ENCODE measurements around the gene FOXK2.

FOXK2 gene

GRCh38 chr17:82613283-82614094 is 94.0 kb downstream of the FOXK2 start:
- no peak for DNase-seq

GRCh38 chr17:82614095-82614631 is 94.6 kb downstream of the FOXK2 start:
- DNase-seq: no peak

- DNase-seq: no peak
Measured at GRCh38 chr17:82615084-82616020, 95.8 kb downstream of the FOXK2 start.

GRCh38 chr17:82616021-82616711 is 96.6 kb downstream of the FOXK2 start:
- no peak for DNase-seq

GRCh38 chr17:82619211-82619610 is 99.7 kb downstream of the FOXK2 start:
- DNase-seq: no peak

- no peak for DNase-seq
Measured at GRCh38 chr17:82619641-82620040, 100.1 kb downstream of the FOXK2 start.

GRCh38 chr17:82623707-82624106 is 104.2 kb downstream of the FOXK2 start:
- no peak for DNase-seq

GRCh38 chr17:82627405-82627804 is 107.9 kb downstream of the FOXK2 start:
- DNase-seq: no peak

GRCh38 chr17:82629748-82630147 is 110.2 kb downstream of the FOXK2 start:
- DNase-seq: no peak

- DNase-seq: no peak
Measured at GRCh38 chr17:82630212-82630611, 110.7 kb downstream of the FOXK2 start.

- no peak for DNase-seq
Measured at GRCh38 chr17:82631544-82631943, 112.0 kb downstream of the FOXK2 start.

GRCh38 chr17:82632451-82632850 is 112.9 kb downstream of the FOXK2 start:
- no peak for DNase-seq

- no peak for DNase-seq
Measured at GRCh38 chr17:82633343-82633742, 113.8 kb downstream of the FOXK2 start.

- peak; percentile 93 for DNase-seq
Measured at GRCh38 chr17:82636626-82637598, 117.4 kb downstream of the FOXK2 start.

- DNase-seq: no peak
Measured at GRCh38 chr17:82638183-82638773, 118.7 kb downstream of the FOXK2 start.

- no peak for DNase-seq
Measured at GRCh38 chr17:82639628-82640027, 120.1 kb downstream of the FOXK2 start.

- DNase-seq: no peak
Measured at GRCh38 chr17:82640036-82640435, 120.5 kb downstream of the FOXK2 start.

- no peak for DNase-seq
Measured at GRCh38 chr17:82642022-82642421, 122.5 kb downstream of the FOXK2 start.

GRCh38 chr17:82644148-82644547 is 124.6 kb downstream of the FOXK2 start:
- no peak for DNase-seq

GRCh38 chr17:82645516-82645915 is 126.0 kb downstream of the FOXK2 start:
- DNase-seq: no peak

- no peak for DNase-seq
Measured at GRCh38 chr17:82647593-82648164, 128.1 kb downstream of the FOXK2 start.
